Measurements from ENCODE around the gene CCN2.

Gene CCN2

GRCh38 chr6:131947986-131948661 is 3.0 kb downstream of the CCN2 start:
- Histone ChIP-seq H3K27ac (ENCODE audit: insufficient read depth in 1 of 2, low read depth in 1 of 2, low read length in 2 of 2, poor library complexity in 1 of 2, severe bottlenecking in 2 of 2) (no peak overlapping the region), H3K27me3 (replicated peaks in 2 of 5; ENCODE audit: control insufficient read depth in 4 of 5, insufficient read depth in 5 of 5, low read length in 4 of 5) (peaks cover 14 to 74% (median 41%) of the 10 kb centered on the region in 5 experiments), H3K9me3 (ENCODE audit: control extremely low read depth in 1 of 5, control insufficient read depth in 4 of 5, insufficient read depth in 2 of 5, low read depth in 1 of 5, low read length in 4 of 5) (no peaks in the 10 kb centered on the region), H3K4me3 (ENCODE audit: control insufficient read depth in 1 of 7, extremely low read depth in 1 of 7, insufficient read depth in 4 of 7, low read depth in 2 of 7, low read length in 6 of 7) (no peak overlapping the region), H3K36me3 (ENCODE audit: control insufficient read depth in 4 of 4, insufficient read depth in 4 of 4, low read length in 3 of 4) (no peaks in the 10 kb centered on the region), H3K4me1 (ENCODE audit: control extremely low read depth in 1 of 4, control insufficient read depth in 4 of 4, insufficient read depth in 4 of 4, low read length in 3 of 4) (peaks cover 0 to 17% (median 15%) of the 10 kb centered on the region in 4 experiments)
- no peak for DNase-seq
- WGBS (ENCODE audit: insufficient coverage) = 94% methylated on average over 2 of the region's 3 CpGs
- CTCF ChIA-PET = interaction anchor here (0.8 to 3.8 kb wide), 4 partner anchors 10 to 38 kb away, joined by 3 to 19 read pairs (median 7); no protein-coding TSS in a partner anchor
- POLR2A ChIA-PET = interaction anchor here (0.6 kb wide), 1 partner anchor 30 kb away, joined by 3 read pairs; no protein-coding TSS in a partner anchor

GRCh38 chr6:131946992-131947955 is 3.9 kb downstream of the CCN2 start:
- Histone ChIP-seq H3K4me3 (ENCODE audit: control insufficient read depth in 1 of 7, extremely low read depth in 1 of 7, insufficient read depth in 4 of 7, low read depth in 2 of 7, low read length in 6 of 7) (no peak overlapping the region), H3K4me1 (ENCODE audit: control extremely low read depth in 1 of 4, control insufficient read depth in 4 of 4, insufficient read depth in 4 of 4, low read length in 3 of 4) (peaks cover 0 to 17% (median 15%) of the 10 kb centered on the region in 4 experiments), H3K27me3 (replicated peaks in 2 of 5; ENCODE audit: control insufficient read depth in 4 of 5, insufficient read depth in 5 of 5, low read length in 4 of 5) (peaks cover 10 to 66% (median 33%) of the 10 kb centered on the region in 5 experiments), H3K36me3 (ENCODE audit: control insufficient read depth in 4 of 4, insufficient read depth in 4 of 4, low read length in 3 of 4) (no peaks in the 10 kb centered on the region), H3K27ac (ENCODE audit: insufficient read depth in 1 of 2, low read depth in 1 of 2, low read length in 2 of 2, poor library complexity in 1 of 2, severe bottlenecking in 2 of 2) (no peak overlapping the region), H3K9me3 (ENCODE audit: control extremely low read depth in 1 of 5, control insufficient read depth in 4 of 5, insufficient read depth in 2 of 5, low read depth in 1 of 5, low read length in 4 of 5) (no peaks in the 10 kb centered on the region)
- ChIA-PET CTCF (interaction anchor here (2.3 to 2.8 kb wide), 2 partner anchors 11 to 32 kb away, joined by 7 read pairs; no protein-coding TSS in a partner anchor), POLR2A (no interaction called here)
- DNase-seq = no peak
- 94% methylated on average over 3 of the region's 6 CpGs for WGBS (ENCODE audit: insufficient coverage)

GRCh38 chr6:131946404-131946991 is 4.7 kb downstream of the CCN2 start:
- Histone ChIP-seq H3K9me3 (ENCODE audit: control extremely low read depth in 1 of 5, control insufficient read depth in 4 of 5, insufficient read depth in 2 of 5, low read depth in 1 of 5, low read length in 4 of 5) (no peaks in the 10 kb centered on the region), H3K27ac (ENCODE audit: insufficient read depth in 1 of 2, low read depth in 1 of 2, low read length in 2 of 2, poor library complexity in 1 of 2, severe bottlenecking in 2 of 2) (no peak overlapping the region), H3K4me1 (ENCODE audit: control extremely low read depth in 1 of 4, control insufficient read depth in 4 of 4, insufficient read depth in 4 of 4, low read length in 3 of 4) (peaks cover 0 to 17% (median 15%) of the 10 kb centered on the region in 4 experiments), H3K27me3 (replicated peaks in 2 of 5; ENCODE audit: control insufficient read depth in 4 of 5, insufficient read depth in 5 of 5, low read length in 4 of 5) (peaks cover 10 to 58% (median 27%) of the 10 kb centered on the region in 5 experiments), H3K4me3 (ENCODE audit: control insufficient read depth in 1 of 7, extremely low read depth in 1 of 7, insufficient read depth in 4 of 7, low read depth in 2 of 7, low read length in 6 of 7) (no peak overlapping the region), H3K36me3 (ENCODE audit: control insufficient read depth in 4 of 4, insufficient read depth in 4 of 4, low read length in 3 of 4) (no peaks in the 10 kb centered on the region)
- WGBS (ENCODE audit: insufficient coverage) = 100% methylated on average over 2 of the region's 5 CpGs
- CTCF ChIA-PET = interaction anchor here (2.3 kb wide), 1 partner anchor 31 kb away, joined by 7 read pairs; no protein-coding TSS in a partner anchor
- POLR2A ChIA-PET = no interaction called here
- no peak for DNase-seq

DNA sequence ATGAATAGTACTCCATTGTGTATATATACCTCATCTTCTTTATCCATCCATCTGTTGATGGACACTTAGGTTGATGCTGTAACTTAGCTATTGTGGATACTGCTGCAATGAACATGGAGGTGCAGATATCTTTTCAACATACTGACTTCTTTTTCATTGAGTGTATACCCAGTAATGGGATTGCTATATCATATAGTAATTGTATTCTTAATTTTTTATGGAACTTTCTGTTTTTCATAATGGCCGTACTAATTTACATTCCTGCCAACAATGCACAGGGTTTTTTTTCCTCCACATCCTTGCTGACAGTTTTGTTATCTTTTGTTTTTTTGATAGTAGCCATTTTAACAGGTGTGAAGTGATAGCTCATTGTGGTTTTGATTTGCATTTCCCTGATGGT is 5.2 kb downstream of the CCN2 start:
- DNase-seq = no peak

DNA sequence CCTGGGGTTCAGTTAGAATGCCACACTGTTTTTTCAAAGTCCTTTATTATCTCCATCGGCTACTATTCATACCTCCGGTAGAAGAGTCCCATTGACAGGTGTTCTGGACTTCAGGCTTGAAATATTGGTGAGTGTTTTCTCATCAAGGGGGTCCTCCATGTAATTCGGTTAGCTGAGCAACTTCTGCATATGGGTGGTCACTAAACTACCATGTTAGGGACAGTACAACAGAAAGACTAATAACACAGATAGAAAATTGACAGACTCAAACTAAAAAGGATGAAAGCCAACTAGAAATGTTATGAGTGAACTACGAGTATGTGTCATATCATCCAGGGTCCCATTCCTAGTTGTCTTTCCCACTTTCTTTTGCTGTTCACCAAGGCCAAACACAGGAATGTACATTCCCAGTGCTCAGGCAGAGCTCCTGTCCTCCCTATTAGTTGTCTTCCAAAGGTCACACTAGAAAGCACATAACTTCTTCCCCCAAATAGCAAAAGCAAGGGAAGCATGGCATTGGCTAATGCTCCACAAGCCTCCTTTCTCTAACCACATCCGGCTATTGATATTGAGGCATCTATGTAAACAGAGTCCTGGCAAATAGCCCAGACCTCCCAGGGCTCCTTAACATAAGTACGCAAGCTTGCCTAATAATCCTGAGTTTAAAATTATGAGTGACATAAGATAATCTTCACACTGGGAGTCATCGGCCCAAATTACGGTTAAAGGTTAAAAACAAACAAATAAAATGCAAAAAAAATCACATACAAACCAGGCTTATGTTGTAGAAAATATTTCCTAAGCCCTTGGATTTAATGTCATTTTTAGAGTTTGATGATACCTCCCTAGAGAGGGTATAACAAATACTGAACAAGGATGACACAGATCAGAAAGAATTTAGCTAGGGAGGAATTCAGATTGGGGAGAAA is 13.2 kb downstream of the CCN2 start:
- H3K9me3 ChIP-seq (ENCODE audit: control extremely low read depth in 1 of 5, control insufficient read depth in 4 of 5, insufficient read depth in 2 of 5, low read depth in 1 of 5, low read length in 4 of 5) = peaks cover 0 to 2% (median 0%) of the 10 kb centered on the region in 5 experiments
- no peak for DNase-seq
- CTCF ChIA-PET = interaction anchor here (1.1 to 1.2 kb wide), 2 partner anchors 12 to 23 kb away, joined by 3 read pairs; no protein-coding TSS in a partner anchor
- peaks cover 0 to 13% (median 5%) of the 10 kb centered on the region in 5 experiments for H3K27me3 ChIP-seq (replicated peaks in 2 of 5; ENCODE audit: control insufficient read depth in 4 of 5, insufficient read depth in 5 of 5, low read length in 4 of 5)
- no peak overlapping the region for H3K4me3 ChIP-seq (ENCODE audit: control insufficient read depth in 1 of 7, extremely low read depth in 1 of 7, insufficient read depth in 4 of 7, low read depth in 2 of 7, low read length in 6 of 7)
- WGBS (ENCODE audit: insufficient coverage) = 93% methylated on average over 3 of the region's 8 CpGs
- POLR2A ChIA-PET = no interaction called here
- H3K4me1 ChIP-seq (ENCODE audit: control extremely low read depth in 1 of 4, control insufficient read depth in 4 of 4, insufficient read depth in 4 of 4, low read length in 3 of 4) = no peaks in the 10 kb centered on the region
- no peak overlapping the region for H3K27ac ChIP-seq (ENCODE audit: insufficient read depth in 1 of 2, low read depth in 1 of 2, low read length in 2 of 2, poor library complexity in 1 of 2, severe bottlenecking in 2 of 2)
- H3K36me3 ChIP-seq (ENCODE audit: control insufficient read depth in 4 of 4, insufficient read depth in 4 of 4, low read length in 3 of 4) = no peaks in the 10 kb centered on the region

More for the DNA sequence above, 5.2 kb downstream of the CCN2 start:
- Histone ChIP-seq H3K27me3 (replicated peaks in 2 of 5; ENCODE audit: control insufficient read depth in 4 of 5, insufficient read depth in 5 of 5, low read length in 4 of 5) (peaks cover 10 to 53% (median 25%) of the 10 kb centered on the region in 5 experiments), H3K4me1 (ENCODE audit: control extremely low read depth in 1 of 4, control insufficient read depth in 4 of 4, insufficient read depth in 4 of 4, low read length in 3 of 4) (peaks cover 0 to 13% (median 11%) of the 10 kb centered on the region in 4 experiments), H3K27ac (ENCODE audit: insufficient read depth in 1 of 2, low read depth in 1 of 2, low read length in 2 of 2, poor library complexity in 1 of 2, severe bottlenecking in 2 of 2) (no peak overlapping the region), H3K9me3 (ENCODE audit: control extremely low read depth in 1 of 5, control insufficient read depth in 4 of 5, insufficient read depth in 2 of 5, low read depth in 1 of 5, low read length in 4 of 5) (no peaks in the 10 kb centered on the region), H3K36me3 (ENCODE audit: control insufficient read depth in 4 of 4, insufficient read depth in 4 of 4, low read length in 3 of 4) (no peaks in the 10 kb centered on the region), H3K4me3 (ENCODE audit: control insufficient read depth in 1 of 7, extremely low read depth in 1 of 7, insufficient read depth in 4 of 7, low read depth in 2 of 7, low read length in 6 of 7) (no peak overlapping the region)
- POLR2A ChIA-PET = no interaction called here
- CTCF ChIA-PET = interaction anchor here (2.3 kb wide), 1 partner anchor 31 kb away, joined by 7 read pairs; no protein-coding TSS in a partner anchor
- WGBS (ENCODE audit: insufficient coverage) = no CpG with 5 or more reads among the region's 1 CpG

DNA sequence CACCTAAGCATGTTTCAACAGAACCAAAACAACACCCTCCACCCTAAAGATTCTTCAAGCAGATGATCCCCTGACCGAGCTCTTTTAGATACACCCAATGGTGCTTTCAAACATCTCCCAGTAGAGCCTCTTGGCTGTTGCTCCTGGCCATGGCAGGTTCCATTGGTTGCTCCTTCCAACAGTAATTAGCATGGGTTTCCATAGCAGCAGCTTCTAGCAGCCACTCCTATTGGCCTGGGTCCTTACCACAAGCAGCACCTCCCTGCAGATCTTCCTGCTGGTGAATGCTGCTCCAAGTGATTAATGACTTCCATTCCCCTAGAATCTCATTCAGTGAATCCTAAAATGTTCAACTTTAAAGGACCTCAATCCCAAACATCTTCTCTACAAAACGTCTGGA is 13.9 kb downstream of the CCN2 start:
- Histone ChIP-seq H3K4me1 (ENCODE audit: control extremely low read depth in 1 of 4, control insufficient read depth in 4 of 4, insufficient read depth in 4 of 4, low read length in 3 of 4) (no peaks in the 10 kb centered on the region), H3K36me3 (ENCODE audit: control insufficient read depth in 4 of 4, insufficient read depth in 4 of 4, low read length in 3 of 4) (no peaks in the 10 kb centered on the region), H3K27ac (ENCODE audit: insufficient read depth in 1 of 2, low read depth in 1 of 2, low read length in 2 of 2, poor library complexity in 1 of 2, severe bottlenecking in 2 of 2) (no peak overlapping the region), H3K4me3 (ENCODE audit: control insufficient read depth in 1 of 7, extremely low read depth in 1 of 7, insufficient read depth in 4 of 7, low read depth in 2 of 7, low read length in 6 of 7) (no peak overlapping the region), H3K9me3 (ENCODE audit: control extremely low read depth in 1 of 5, control insufficient read depth in 4 of 5, insufficient read depth in 2 of 5, low read depth in 1 of 5, low read length in 4 of 5) (peaks cover 0 to 2% (median 0%) of the 10 kb centered on the region in 5 experiments), H3K27me3 (replicated peaks in 2 of 5; ENCODE audit: control insufficient read depth in 4 of 5, insufficient read depth in 5 of 5, low read length in 4 of 5) (peaks cover 0 to 16% (median 5%) of the 10 kb centered on the region in 5 experiments)
- POLR2A ChIA-PET = no interaction called here
- WGBS (ENCODE audit: insufficient coverage) = 100% methylated on average over 2 of the region's 2 CpGs
- CTCF ChIA-PET = interaction anchor here (0.7 kb wide), 1 partner anchor 281 kb away, joined by 3 read pairs; no protein-coding TSS in a partner anchor
- no peak for DNase-seq

Measured in common myeloid progenitor, CD34-positive (primary cell).